ENCODE results near the gene SUPT3H. TPM values are rescaled to one million over a fixed set of nuclear protein-coding genes. Genes with fewer than 3 reads are reported as not detected.
"Not testable (repeated sequence)": the region's sequence is repeated elsewhere in the genome, so short reads cannot be mapped to it uniquely, and the experiment has no call there.

SUPT3H gene
- total and polyA plus RNA-seq, 2 donors (not counting 1 experiment from before 2014, with no cell fraction given) = 5.5 to 12.4 TPM

DNA sequence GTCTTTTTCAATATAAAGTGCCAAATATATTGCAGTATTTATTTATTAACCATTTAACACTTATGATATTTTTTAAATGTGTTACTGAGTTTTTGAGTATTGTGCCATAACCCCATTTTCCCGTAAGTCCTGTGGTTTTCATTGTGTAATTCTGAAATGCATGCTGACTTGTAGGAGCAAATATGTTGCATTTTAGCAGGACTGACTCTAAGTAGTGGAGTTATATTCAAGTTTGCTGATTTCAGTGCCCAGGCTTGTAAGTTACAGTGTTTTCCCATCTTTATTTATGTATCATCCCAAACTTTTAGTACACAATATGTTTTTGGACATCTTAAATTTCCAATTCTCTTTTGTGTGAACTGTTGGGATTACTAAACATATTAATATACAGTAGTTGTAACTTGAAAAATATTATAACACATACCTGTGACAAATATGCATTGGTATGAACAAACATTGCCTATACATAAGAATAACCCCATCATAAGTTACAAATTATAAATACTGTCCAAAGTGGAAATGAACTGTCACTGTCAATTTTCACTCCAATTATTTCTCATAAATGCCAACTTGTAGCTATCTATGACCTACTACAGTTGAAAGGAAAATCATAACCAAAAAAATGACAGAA, 228.9 kb downstream of the SUPT3H start:
- H3K4me1 Mint-ChIP-seq = no peaks in the 10 kb centered on the region
- WGBS (ENCODE audit: insufficient coverage) = 100% methylated on average over 1 of the region's 1 CpG
- Histone ChIP-seq H4K20me1 (ENCODE audit: control insufficient read depth, insufficient read depth, low read length, poor library complexity, severe bottlenecking) (no peaks in the 10 kb centered on the region), H3K79me2 (ENCODE audit: control insufficient read depth, insufficient read depth, low read length) (no peaks in the 10 kb centered on the region), H3K4me2 (replicated peaks; ENCODE audit: low read depth, low read length, poor library complexity, severe bottlenecking) (no peak overlapping the region), H3K27me3 (replicated peaks in 1 of 4; ENCODE audit: control extremely low read depth in 1 of 4, control insufficient read depth in 3 of 4, insufficient read depth in 4 of 4, low read length in 3 of 4) (no peaks in the 10 kb centered on the region), H3K4me1 (ENCODE audit: control insufficient read depth in 2 of 2, insufficient read depth in 2 of 2, low read length in 2 of 2) (no peaks in the 10 kb centered on the region), H3K4me3 (ENCODE audit: control extremely low read depth in 1 of 5, extremely low read depth in 1 of 5, insufficient read depth in 1 of 5, low read depth in 2 of 5, low read length in 4 of 5) (no peak overlapping the region), H3K27ac (ENCODE audit: low read length in 2 of 2) (no peak overlapping the region), H3K9ac (ENCODE audit: low read length) (no peak overlapping the region), H3K9me3 (ENCODE audit: control extremely low read depth in 1 of 3, control insufficient read depth in 2 of 3, insufficient read depth in 1 of 3, low read length in 2 of 3) (no peaks in the 10 kb centered on the region), H3K36me3 (replicated peaks in 1 of 2; ENCODE audit: control extremely low read depth in 1 of 2, control insufficient read depth in 1 of 2, extremely low read depth in 1 of 2, insufficient read depth in 2 of 2, low read length in 1 of 2) (no peaks in the 10 kb centered on the region), H2AFZ (ENCODE audit: insufficient read depth, low read depth, low read length, poor library complexity, severe bottlenecking) (no peak overlapping the region)
- DNase-seq (no peak), ATAC-seq (ENCODE audit: low read depth) (no peak)
- peaks cover 11% of the 10 kb centered on the region for H3K9me3 Mint-ChIP-seq (ENCODE audit: insufficient read depth)
- ChIA-PET CTCF (no interaction called here), POLR2A (no interaction called here)
- no peak overlapping the region for H3K4me3 Mint-ChIP-seq
- no peak for TF ChIP-seq CTCF (IDR thresholded peaks at IDR 0.05)
- no peak for TF ChIP-seq EZH2 (IDR thresholded peaks at IDR 0.05; ENCODE audit: borderline replicate concordance, insufficient read depth, low read depth, low read length, poor library complexity, severe bottlenecking)
- H3K27ac Mint-ChIP-seq = no peak overlapping the region
- no peaks in the 10 kb centered on the region for H3K27me3 Mint-ChIP-seq
- intact Hi-C loops (cut with micrococcal nuclease) = no loop called here

DNA sequence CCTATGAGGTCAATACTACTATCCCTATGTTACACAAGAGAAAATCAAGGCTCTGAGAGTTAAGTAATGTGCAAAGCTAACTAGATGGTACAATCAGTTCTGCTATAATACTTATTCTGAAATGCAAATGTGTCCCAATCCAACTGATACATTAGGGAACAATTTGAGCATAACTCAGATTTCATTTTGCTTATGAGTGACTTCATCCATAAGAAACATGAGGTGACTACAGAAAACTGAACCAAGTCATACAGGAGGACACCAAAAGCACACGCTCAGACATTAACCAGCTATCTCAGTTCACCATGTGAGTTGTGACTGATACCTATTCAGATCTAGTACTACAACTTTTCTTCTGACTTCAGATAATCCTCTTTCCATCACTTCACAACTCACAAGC, 229.5 kb downstream of the SUPT3H start:
- no peaks in the 10 kb centered on the region for H3K9me3 ChIP-seq (ENCODE audit: control extremely low read depth in 1 of 3, control insufficient read depth in 2 of 3, insufficient read depth in 1 of 3, low read length in 2 of 3)
- H3K79me2 ChIP-seq (ENCODE audit: control insufficient read depth, insufficient read depth, low read length) = no peaks in the 10 kb centered on the region
- H3K9me3 Mint-ChIP-seq (ENCODE audit: insufficient read depth) = peaks cover 11% of the 10 kb centered on the region
- H3K9ac ChIP-seq (ENCODE audit: low read length) = no peak overlapping the region
- no peaks in the 10 kb centered on the region for H3K4me1 ChIP-seq (ENCODE audit: control insufficient read depth in 2 of 2, insufficient read depth in 2 of 2, low read length in 2 of 2)
- WGBS (ENCODE audit: insufficient coverage) = 83% methylated on average over 1 of the region's 1 CpG
- ChIA-PET CTCF (no interaction called here), POLR2A (no interaction called here)
- H3K27ac ChIP-seq (ENCODE audit: low read length in 2 of 2) = no peak overlapping the region
- no peak overlapping the region for H3K4me3 ChIP-seq (ENCODE audit: control extremely low read depth in 1 of 5, extremely low read depth in 1 of 5, insufficient read depth in 1 of 5, low read depth in 2 of 5, low read length in 4 of 5)
- intact Hi-C loops (cut with micrococcal nuclease) = no loop called here
- H3K27ac Mint-ChIP-seq = no peak overlapping the region
- no peaks in the 10 kb centered on the region for H4K20me1 ChIP-seq (ENCODE audit: control insufficient read depth, insufficient read depth, low read length, poor library complexity, severe bottlenecking)
- H3K36me3 ChIP-seq (replicated peaks in 1 of 2; ENCODE audit: control extremely low read depth in 1 of 2, control insufficient read depth in 1 of 2, extremely low read depth in 1 of 2, insufficient read depth in 2 of 2, low read length in 1 of 2) = no peaks in the 10 kb centered on the region
- H3K4me1 Mint-ChIP-seq = no peaks in the 10 kb centered on the region
- DNase-seq = no peak
- H2AFZ ChIP-seq (ENCODE audit: insufficient read depth, low read depth, low read length, poor library complexity, severe bottlenecking) = no peak overlapping the region
- H3K27me3 ChIP-seq (replicated peaks in 1 of 4; ENCODE audit: control extremely low read depth in 1 of 4, control insufficient read depth in 3 of 4, insufficient read depth in 4 of 4, low read length in 3 of 4) = no peaks in the 10 kb centered on the region
- no peak for TF ChIP-seq EZH2 (IDR thresholded peaks at IDR 0.05; ENCODE audit: borderline replicate concordance, insufficient read depth, low read depth, low read length, poor library complexity, severe bottlenecking)
- TF ChIP-seq CTCF (IDR thresholded peaks at IDR 0.05) = no peak
- no peak overlapping the region for H3K4me3 Mint-ChIP-seq
- no peak for ATAC-seq (ENCODE audit: low read depth)
- H3K4me2 ChIP-seq (replicated peaks; ENCODE audit: low read depth, low read length, poor library complexity, severe bottlenecking) = no peak overlapping the region
- no peaks in the 10 kb centered on the region for H3K27me3 Mint-ChIP-seq

- H3K27ac ChIP-seq (ENCODE audit: low read length in 2 of 2); CTCF ChIA-PET; H3K27ac Mint-ChIP-seq; intact Hi-C loops (cut with micrococcal nuclease); H3K4me1 ChIP-seq (ENCODE audit: control insufficient read depth in 2 of 2, insufficient read depth in 2 of 2, low read length in 2 of 2); H3K79me2 ChIP-seq (ENCODE audit: control insufficient read depth, insufficient read depth, low read length); H3K9me3 ChIP-seq (ENCODE audit: control extremely low read depth in 1 of 3, control insufficient read depth in 2 of 3, insufficient read depth in 1 of 3, low read length in 2 of 3); H3K27me3 Mint-ChIP-seq; H3K4me3 ChIP-seq (ENCODE audit: control extremely low read depth in 1 of 5, extremely low read depth in 1 of 5, insufficient read depth in 1 of 5, low read depth in 2 of 5, low read length in 4 of 5); H3K36me3 ChIP-seq (replicated peaks in 1 of 2; ENCODE audit: control extremely low read depth in 1 of 2, control insufficient read depth in 1 of 2, extremely low read depth in 1 of 2, insufficient read depth in 2 of 2, low read length in 1 of 2); H3K4me3 Mint-ChIP-seq; H4K20me1 ChIP-seq (ENCODE audit: control insufficient read depth, insufficient read depth, low read length, poor library complexity, severe bottlenecking); H3K9ac ChIP-seq (ENCODE audit: low read length); H3K4me2 ChIP-seq (replicated peaks; ENCODE audit: low read depth, low read length, poor library complexity, severe bottlenecking); H3K27me3 ChIP-seq (replicated peaks in 1 of 4; ENCODE audit: control extremely low read depth in 1 of 4, control insufficient read depth in 3 of 4, insufficient read depth in 4 of 4, low read length in 3 of 4); POLR2A ChIA-PET; ATAC-seq (ENCODE audit: low read depth); H3K4me1 Mint-ChIP-seq; DNase-seq; H2AFZ ChIP-seq (ENCODE audit: insufficient read depth, low read depth, low read length, poor library complexity, severe bottlenecking): not testable (repeated sequence)
- 100% methylated on average over 1 of the region's 3 CpGs for WGBS (ENCODE audit: insufficient coverage)
- H3K9me3 Mint-ChIP-seq (ENCODE audit: insufficient read depth) = peaks cover 14% of the 10 kb centered on the region
These were observed 232.1 kb downstream of the SUPT3H start for GRCh38 chr6:45145658-45146057.

Data from B cell (primary cell).